NCI-H1436 (cell line): ENCODE results near the gene OPRM1.

ENCODE experiments used
- DNase-seq: peaks from one replicate; lab custom pipeline; 2025; lab: John Stamatoyannopoulos, UW

The OPRM1 gene

GRCh38 chr6:154280521-154280920 is 241.5 kb downstream of the OPRM1 start:
- DNase-seq = no peak

- no peak for DNase-seq
Measured at GRCh38 chr6:154284313-154284853, 245.3 kb downstream of the OPRM1 start.

GRCh38 chr6:154285826-154286225 is 246.8 kb downstream of the OPRM1 start:
- DNase-seq = no peak

- DNase-seq = no peak
Measured at GRCh38 chr6:154289818-154290508, 250.9 kb downstream of the OPRM1 start.

- no peak for DNase-seq
Measured at GRCh38 chr6:154292066-154292465, 253.0 kb downstream of the OPRM1 start.

- DNase-seq = no peak
Measured at GRCh38 chr6:154292855-154293519, 253.9 kb downstream of the OPRM1 start.

- no peak for DNase-seq
Measured at GRCh38 chr6:154295733-154296132, 256.7 kb downstream of the OPRM1 start.
